ENCODE measurements around the gene GPR68.

Gene GPR68

DNA sequence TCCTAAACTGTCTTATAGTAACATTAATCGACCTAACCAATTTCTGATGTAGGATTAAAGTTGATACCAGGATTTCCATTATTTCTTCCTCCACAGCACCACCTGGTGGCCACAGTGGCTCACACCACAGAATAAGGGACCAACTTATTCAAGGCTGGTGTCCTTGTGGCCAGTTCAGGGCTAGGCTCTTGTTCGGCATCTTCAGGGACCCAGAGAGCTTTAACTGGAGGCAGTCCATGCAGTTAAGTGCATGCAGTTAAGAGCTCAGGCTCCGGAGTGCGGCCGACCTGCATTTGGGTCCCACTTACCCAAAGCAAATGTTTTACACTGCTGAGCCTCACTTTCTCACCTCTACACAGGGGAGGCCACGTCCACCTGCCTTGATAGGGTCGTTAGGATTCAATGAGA is 42.0 kb upstream of the GPR68 start:
- Histone ChIP-seq H3K4me3 (ENCODE audit: low read depth, low read length) (no peak overlapping the region), H3K27ac (ENCODE audit: extremely low read depth, low read depth, low read length) (no peak overlapping the region), H3K4me1 (ENCODE audit: control insufficient read depth, insufficient read depth, low read length) (peaks cover 19% of the 10 kb centered on the region), H3K36me3 (ENCODE audit: control insufficient read depth in 2 of 2, insufficient read depth in 1 of 2, low read length in 2 of 2) (peaks cover 5 to 46% of the 10 kb centered on the region in 2 experiments; a peak in 2 of 3 replicates), H3K9me3 (ENCODE audit: control insufficient read depth, insufficient read depth, low read depth, low read length) (no peaks in the 10 kb centered on the region)
- ChIA-PET CTCF (interaction anchor here (0.6 to 6.3 kb wide), 19 partner anchors 9 to 1146 kb away, joined by 3 to 156 read pairs (median 4); no protein-coding TSS in a partner anchor), POLR2A (no interaction called here)
- no peak for TF ChIP-seq YY1 (tag by site-specific recombination; IDR thresholded peaks at IDR 0.05)
- no peak for TF ChIP-seq ZNF529 (tag by site-specific recombination; IDR thresholded peaks at IDR 0.05; ENCODE audit: insufficient replicate concordance)
- no peak for TF ChIP-seq BCL11B (tag by site-specific recombination; IDR thresholded peaks at IDR 0.05; ENCODE audit: low read depth)
- TF ChIP-seq ZBTB7A (tag by site-specific recombination; IDR thresholded peaks at IDR 0.05; ENCODE audit: low read depth) = no peak
- TF ChIP-seq, protein P1, sequence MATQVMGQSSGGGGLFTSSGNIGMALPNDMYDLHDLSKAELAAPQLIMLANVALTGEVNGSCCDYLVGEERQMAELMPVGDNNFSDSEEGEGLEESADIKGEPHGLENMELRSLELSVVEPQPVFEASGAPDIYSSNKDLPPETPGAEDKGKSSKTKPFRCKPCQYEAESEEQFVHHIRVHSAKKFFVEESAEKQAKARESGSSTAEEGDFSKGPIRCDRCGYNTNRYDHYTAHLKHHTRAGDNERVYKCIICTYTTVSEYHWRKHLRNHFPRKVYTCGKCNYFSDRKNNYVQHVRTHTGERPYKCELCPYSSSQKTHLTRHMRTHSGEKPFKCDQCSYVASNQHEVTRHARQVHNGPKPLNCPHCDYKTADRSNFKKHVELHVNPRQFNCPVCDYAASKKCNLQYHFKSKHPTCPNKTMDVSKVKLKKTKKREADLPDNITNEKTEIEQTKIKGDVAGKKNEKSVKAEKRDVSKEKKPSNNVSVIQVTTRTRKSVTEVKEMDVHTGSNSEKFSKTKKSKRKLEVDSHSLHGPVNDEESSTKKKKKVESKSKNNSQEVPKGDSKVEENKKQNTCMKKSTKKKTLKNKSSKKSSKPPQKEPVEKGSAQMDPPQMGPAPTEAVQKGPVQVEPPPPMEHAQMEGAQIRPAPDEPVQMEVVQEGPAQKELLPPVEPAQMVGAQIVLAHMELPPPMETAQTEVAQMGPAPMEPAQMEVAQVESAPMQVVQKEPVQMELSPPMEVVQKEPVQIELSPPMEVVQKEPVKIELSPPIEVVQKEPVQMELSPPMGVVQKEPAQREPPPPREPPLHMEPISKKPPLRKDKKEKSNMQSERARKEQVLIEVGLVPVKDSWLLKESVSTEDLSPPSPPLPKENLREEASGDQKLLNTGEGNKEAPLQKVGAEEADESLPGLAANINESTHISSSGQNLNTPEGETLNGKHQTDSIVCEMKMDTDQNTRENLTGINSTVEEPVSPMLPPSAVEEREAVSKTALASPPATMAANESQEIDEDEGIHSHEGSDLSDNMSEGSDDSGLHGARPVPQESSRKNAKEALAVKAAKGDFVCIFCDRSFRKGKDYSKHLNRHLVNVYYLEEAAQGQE (tag by site-specific recombination; IDR thresholded peaks at IDR 0.05) = no peak
- TF ChIP-seq ZNF654 (tag by site-specific recombination; IDR thresholded peaks at IDR 0.05; ENCODE audit: low read depth) = peak; percentile 88
- peak; percentile 76 for TF ChIP-seq ZBTB48 (tag by site-specific recombination; IDR thresholded peaks at IDR 0.05)
- TF ChIP-seq KLF10 (tag by site-specific recombination; IDR thresholded peaks at IDR 0.05) = no peak
- TF ChIP-seq, protein P2, sequence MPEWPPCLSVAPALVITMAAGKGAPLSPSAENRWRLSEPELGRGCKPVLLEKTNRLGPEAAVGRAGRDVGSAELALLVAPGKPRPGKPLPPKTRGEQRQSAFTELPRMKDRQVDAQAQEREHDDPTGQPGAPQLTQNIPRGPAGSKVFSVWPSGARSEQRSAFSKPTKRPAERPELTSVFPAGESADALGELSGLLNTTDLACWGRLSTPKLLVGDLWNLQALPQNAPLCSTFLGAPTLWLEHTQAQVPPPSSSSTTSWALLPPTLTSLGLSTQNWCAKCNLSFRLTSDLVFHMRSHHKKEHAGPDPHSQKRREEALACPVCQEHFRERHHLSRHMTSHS (tag by site-specific recombination; IDR thresholded peaks at IDR 0.05) = no peak
- TF ChIP-seq, protein P3, sequence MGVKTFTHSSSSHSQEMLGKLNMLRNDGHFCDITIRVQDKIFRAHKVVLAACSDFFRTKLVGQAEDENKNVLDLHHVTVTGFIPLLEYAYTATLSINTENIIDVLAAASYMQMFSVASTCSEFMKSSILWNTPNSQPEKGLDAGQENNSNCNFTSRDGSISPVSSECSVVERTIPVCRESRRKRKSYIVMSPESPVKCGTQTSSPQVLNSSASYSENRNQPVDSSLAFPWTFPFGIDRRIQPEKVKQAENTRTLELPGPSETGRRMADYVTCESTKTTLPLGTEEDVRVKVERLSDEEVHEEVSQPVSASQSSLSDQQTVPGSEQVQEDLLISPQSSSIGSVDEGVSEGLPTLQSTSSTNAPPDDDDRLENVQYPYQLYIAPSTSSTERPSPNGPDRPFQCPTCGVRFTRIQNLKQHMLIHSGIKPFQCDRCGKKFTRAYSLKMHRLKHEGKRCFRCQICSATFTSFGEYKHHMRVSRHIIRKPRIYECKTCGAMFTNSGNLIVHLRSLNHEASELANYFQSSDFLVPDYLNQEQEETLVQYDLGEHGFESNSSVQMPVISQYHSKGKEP (tag by site-specific recombination; IDR thresholded peaks at IDR 0.05) = no peak
- no peak for TF ChIP-seq ZNF626 (tag by site-specific recombination; IDR thresholded peaks at IDR 0.05)
- TF ChIP-seq ZBTB17 (tag by site-specific recombination; IDR thresholded peaks at IDR 0.05) = peak; percentile 69; the same call in 1 of the 2 replicates
- no peak for TF ChIP-seq ZNF707 (tag by site-specific recombination; IDR thresholded peaks at IDR 0.05)
- peak; percentile 93 for TF ChIP-seq ZNF2 (tag by site-specific recombination; IDR thresholded peaks at IDR 0.05)
- no peak for TF ChIP-seq ZNF274 (IDR thresholded peaks at IDR 0.05; ENCODE audit: low read length)
- no peak for TF ChIP-seq ZNF274 (tag by site-specific recombination; IDR thresholded peaks at IDR 0.05; ENCODE audit: borderline replicate concordance)
- no peak for TF ChIP-seq ZNF112 (tag by site-specific recombination; IDR thresholded peaks at IDR 0.05)
- TF ChIP-seq, protein P4, sequence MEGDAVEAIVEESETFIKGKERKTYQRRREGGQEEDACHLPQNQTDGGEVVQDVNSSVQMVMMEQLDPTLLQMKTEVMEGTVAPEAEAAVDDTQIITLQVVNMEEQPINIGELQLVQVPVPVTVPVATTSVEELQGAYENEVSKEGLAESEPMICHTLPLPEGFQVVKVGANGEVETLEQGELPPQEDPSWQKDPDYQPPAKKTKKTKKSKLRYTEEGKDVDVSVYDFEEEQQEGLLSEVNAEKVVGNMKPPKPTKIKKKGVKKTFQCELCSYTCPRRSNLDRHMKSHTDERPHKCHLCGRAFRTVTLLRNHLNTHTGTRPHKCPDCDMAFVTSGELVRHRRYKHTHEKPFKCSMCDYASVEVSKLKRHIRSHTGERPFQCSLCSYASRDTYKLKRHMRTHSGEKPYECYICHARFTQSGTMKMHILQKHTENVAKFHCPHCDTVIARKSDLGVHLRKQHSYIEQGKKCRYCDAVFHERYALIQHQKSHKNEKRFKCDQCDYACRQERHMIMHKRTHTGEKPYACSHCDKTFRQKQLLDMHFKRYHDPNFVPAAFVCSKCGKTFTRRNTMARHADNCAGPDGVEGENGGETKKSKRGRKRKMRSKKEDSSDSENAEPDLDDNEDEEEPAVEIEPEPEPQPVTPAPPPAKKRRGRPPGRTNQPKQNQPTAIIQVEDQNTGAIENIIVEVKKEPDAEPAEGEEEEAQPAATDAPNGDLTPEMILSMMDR (tag by site-specific recombination; IDR thresholded peaks at IDR 0.05) = peak; percentile 83
- TF ChIP-seq ZNF341 (tag by site-specific recombination; IDR thresholded peaks at IDR 0.05; ENCODE audit: low read depth) = no peak
- TF ChIP-seq, protein P5, sequence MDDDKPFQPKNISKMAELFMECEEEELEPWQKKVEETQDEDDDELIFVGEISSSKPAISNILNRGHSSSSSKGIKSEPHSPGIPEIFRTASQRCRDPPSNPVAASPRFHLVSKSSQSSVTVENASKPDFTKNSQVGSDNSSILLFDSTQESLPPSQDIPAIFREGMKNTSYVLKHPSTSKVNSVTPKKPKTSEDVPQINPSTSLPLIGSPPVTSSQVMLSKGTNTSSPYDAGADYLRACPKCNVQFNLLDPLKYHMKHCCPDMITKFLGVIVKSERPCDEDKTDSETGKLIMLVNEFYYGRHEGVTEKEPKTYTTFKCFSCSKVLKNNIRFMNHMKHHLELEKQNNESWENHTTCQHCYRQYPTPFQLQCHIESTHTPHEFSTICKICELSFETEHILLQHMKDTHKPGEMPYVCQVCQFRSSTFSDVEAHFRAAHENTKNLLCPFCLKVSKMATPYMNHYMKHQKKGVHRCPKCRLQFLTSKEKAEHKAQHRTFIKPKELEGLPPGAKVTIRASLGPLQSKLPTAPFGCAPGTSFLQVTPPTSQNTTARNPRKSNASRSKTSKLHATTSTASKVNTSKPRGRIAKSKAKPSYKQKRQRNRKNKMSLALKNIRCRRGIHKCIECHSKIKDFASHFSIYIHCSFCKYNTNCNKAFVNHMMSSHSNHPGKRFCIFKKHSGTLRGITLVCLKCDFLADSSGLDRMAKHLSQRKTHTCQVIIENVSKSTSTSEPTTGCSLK (tag by site-specific recombination; IDR thresholded peaks at IDR 0.05) = no peak
- TF ChIP-seq ZBTB21 (tag by site-specific recombination; IDR thresholded peaks at IDR 0.05) = no peak
- no peak for TF ChIP-seq OSR2 (tag by site-specific recombination; IDR thresholded peaks at IDR 0.05)
- TF ChIP-seq IKZF3 (tag by site-specific recombination; IDR thresholded peaks at IDR 0.05) = no peak
- TF ChIP-seq, protein P6, sequence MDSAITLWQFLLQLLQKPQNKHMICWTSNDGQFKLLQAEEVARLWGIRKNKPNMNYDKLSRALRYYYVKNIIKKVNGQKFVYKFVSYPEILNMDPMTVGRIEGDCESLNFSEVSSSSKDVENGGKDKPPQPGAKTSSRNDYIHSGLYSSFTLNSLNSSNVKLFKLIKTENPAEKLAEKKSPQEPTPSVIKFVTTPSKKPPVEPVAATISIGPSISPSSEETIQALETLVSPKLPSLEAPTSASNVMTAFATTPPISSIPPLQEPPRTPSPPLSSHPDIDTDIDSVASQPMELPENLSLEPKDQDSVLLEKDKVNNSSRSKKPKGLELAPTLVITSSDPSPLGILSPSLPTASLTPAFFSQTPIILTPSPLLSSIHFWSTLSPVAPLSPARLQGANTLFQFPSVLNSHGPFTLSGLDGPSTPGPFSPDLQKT (IDR thresholded peaks at IDR 0.05; ENCODE audit: borderline replicate concordance, low read depth, low read length) = no peak
- TF ChIP-seq ZNF596 (tag by site-specific recombination; IDR thresholded peaks at IDR 0.05) = no peak
- no peak for TF ChIP-seq ZNF560 (tag by site-specific recombination; IDR thresholded peaks at IDR 0.05; ENCODE audit: borderline replicate concordance)
- TF ChIP-seq, protein P7, sequence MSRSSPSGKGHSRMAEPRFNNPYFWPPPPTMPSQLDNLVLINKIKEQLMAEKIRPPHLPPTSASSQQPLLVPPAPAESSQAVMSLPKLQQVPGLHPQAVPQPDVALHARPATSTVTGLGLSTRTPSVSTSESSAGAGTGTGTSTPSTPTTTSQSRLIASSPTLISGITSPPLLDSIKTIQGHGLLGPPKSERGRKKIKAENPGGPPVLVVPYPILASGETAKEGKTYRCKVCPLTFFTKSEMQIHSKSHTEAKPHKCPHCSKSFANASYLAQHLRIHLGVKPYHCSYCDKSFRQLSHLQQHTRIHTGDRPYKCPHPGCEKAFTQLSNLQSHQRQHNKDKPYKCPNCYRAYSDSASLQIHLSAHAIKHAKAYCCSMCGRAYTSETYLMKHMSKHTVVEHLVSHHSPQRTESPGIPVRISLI (tag by site-specific recombination; IDR thresholded peaks at IDR 0.05) = no peak
